Activated gamma-delta T cell treated with Interleukin-2 at 50 U/mL for 16 hours (primary cell): ENCODE measurements around the gene TRPM4.
"Not testable (repeated sequence)": the region's sequence is repeated elsewhere in the genome, so short reads cannot be mapped to it uniquely, and the experiment has no call there.

ENCODE experiments used
- DNase-seq: peaks from one replicate; pipeline ENCODE4 v3.0.0-alpha.2; 2020

TRPM4 gene

GRCh38 chr19:49151267-49152118, 6.1 kb upstream of the TRPM4 start:
- no peak for DNase-seq

GRCh38 chr19:49152119-49152550, 5.5 kb upstream of the TRPM4 start:
- no peak for DNase-seq

GRCh38 chr19:49153167-49153809, 4.3 kb upstream of the TRPM4 start:
- DNase-seq, result no peak

- no peak for DNase-seq
These were observed 3.3 kb upstream of the TRPM4 start for GRCh38 chr19:49154279-49154678.

GRCh38 chr19:49155005-49155819, 2.4 kb upstream of the TRPM4 start, which contains the start of gene HRC:
TSS of gene HRC (minus strand) at chr19:49155396. CDS start at chr19:49155237, 159 bp downstream.
- DNase-seq, result no peak

GRCh38 chr19:49155820-49156346, 1.7 kb upstream of the TRPM4 start:
- DNase-seq, result no peak

GRCh38 chr19:49160450-49161189, 3.0 kb downstream of the TRPM4 start:
- no peak for DNase-seq

- DNase-seq, result no peak
These were observed 4.4 kb downstream of the TRPM4 start for GRCh38 chr19:49161987-49162386.

GRCh38 chr19:49165111-49165750, 7.6 kb downstream of the TRPM4 start:
- no peak for DNase-seq

GRCh38 chr19:49165865-49166301, 8.3 kb downstream of the TRPM4 start:
- no peak for DNase-seq

- DNase-seq, result no peak
These were observed 10.3 kb downstream of the TRPM4 start for GRCh38 chr19:49167857-49168409.

GRCh38 chr19:49168421-49168820, 10.8 kb downstream of the TRPM4 start:
- no peak for DNase-seq

GRCh38 chr19:49173198-49173597, 15.6 kb downstream of the TRPM4 start:
- DNase-seq, result no peak

GRCh38 chr19:49180659-49181058, 23.1 kb downstream of the TRPM4 start:
- DNase-seq, result no peak

GRCh38 chr19:49182010-49182847, 24.6 kb downstream of the TRPM4 start:
- not testable (repeated sequence) for DNase-seq

- DNase-seq, result no peak
These were observed 25.3 kb downstream of the TRPM4 start for GRCh38 chr19:49182848-49183375.

GRCh38 chr19:49186108-49186507, 28.5 kb downstream of the TRPM4 start:
- no peak for DNase-seq

GRCh38 chr19:49188626-49189200, 31.1 kb downstream of the TRPM4 start:
- no peak for DNase-seq

GRCh38 chr19:49189259-49189658, 31.7 kb downstream of the TRPM4 start:
- no peak for DNase-seq

- no peak for DNase-seq
These were observed 33.2 kb downstream of the TRPM4 start for GRCh38 chr19:49190781-49191180.
